ELR (cell line): ENCODE data around the gene CIRBP.

Experiments used
- DNase-seq: peaks from one replicate; pipeline ENCODE4 v3.0.0-alpha.2; 2015; ENCODE audit warnings: low read depth

The CIRBP gene

GRCh38 chr19:1230783-1231489 is 38.2 kb upstream of the CIRBP start:
- no peak for DNase-seq

GRCh38 chr19:1231729-1232637 is 37.1 kb upstream of the CIRBP start:
- DNase-seq: no peak

GRCh38 chr19:1232652-1233072 is 36.5 kb upstream of the CIRBP start:
- peak; percentile 64 for DNase-seq

- no peak for DNase-seq
Observed at GRCh38 chr19:1233115-1233667, 35.9 kb upstream of the CIRBP start.

- DNase-seq: no peak
Observed at GRCh38 chr19:1234051-1234954, 34.8 kb upstream of the CIRBP start.

- DNase-seq: no peak
Observed at GRCh38 chr19:1234955-1235380, 34.2 kb upstream of the CIRBP start.

GRCh38 chr19:1235625-1236538 is 33.2 kb upstream of the CIRBP start:
- DNase-seq: peak; percentile 76

- DNase-seq: no peak
Observed at GRCh38 chr19:1236576-1236975, 32.6 kb upstream of the CIRBP start.

GRCh38 chr19:1237027-1237659 is 32.0 kb upstream of the CIRBP start:
- peak; percentile 54 for DNase-seq

- DNase-seq: peak; percentile 60
Observed at GRCh38 chr19:1237754-1238368, 31.3 kb upstream of the CIRBP start, which contains the start of gene CBARP. Gene CBARP, minus strand, starts transcription at chr19:1238005. Its CDS starts 1,905 bp downstream, at chr19:1236100.

GRCh38 chr19:1238369-1239303 is 30.5 kb upstream of the CIRBP start:
- no peak for DNase-seq

- no peak for DNase-seq
Observed at GRCh38 chr19:1239420-1239795, 29.7 kb upstream of the CIRBP start.

- DNase-seq: peak; percentile 93
Observed at GRCh38 chr19:1239796-1240737, 29.1 kb upstream of the CIRBP start.

- DNase-seq: no peak
Observed at GRCh38 chr19:1240925-1241324, 28.2 kb upstream of the CIRBP start.

GRCh38 chr19:1241417-1242095 is 27.6 kb upstream of the CIRBP start, which contains the start of gene ATP5F1D:
Gene ATP5F1D, plus strand, starts transcription at chr19:1241751. Its CDS starts 100 bp downstream, at chr19:1241851.
- peak; percentile 97 for DNase-seq
